ENCODE results near the gene SPDYE17.
"Not testable (repeated sequence)": the region's sequence is repeated elsewhere in the genome, so short reads cannot be mapped to it uniquely, and the experiment has no call there.

The SPDYE17 gene

DNA sequence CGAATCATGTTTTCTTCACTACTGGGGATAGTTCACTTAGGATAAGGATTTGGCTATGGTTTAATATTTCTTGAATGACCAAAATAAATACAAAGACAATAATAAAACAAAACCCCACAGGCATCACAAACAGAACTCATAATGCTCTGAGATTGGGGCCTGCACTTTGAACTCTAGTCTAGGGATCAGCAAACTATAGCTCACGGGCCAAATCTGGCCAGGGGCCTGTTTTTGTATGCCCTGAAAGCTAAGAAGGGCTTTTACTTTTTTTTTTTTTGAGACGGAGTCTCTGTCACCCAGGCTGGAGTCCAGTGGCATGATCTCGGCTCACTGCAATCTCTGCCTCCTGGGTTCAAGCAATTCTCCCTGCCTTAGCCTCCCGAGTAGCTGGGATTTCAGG, 44.9 kb upstream of the SPDYE17 start:
- H3K27me3 ChIP-seq (ENCODE audit: insufficient read depth, low read length); H4K8ac ChIP-seq (ENCODE audit: low read depth, low read length); H4K12ac ChIP-seq (ENCODE audit: low read depth, low read length); H2BK120ac ChIP-seq (ENCODE audit: insufficient read depth, low read length, poor library complexity); H3K4me3 ChIP-seq (ENCODE audit: low read depth, low read length); H3K4ac ChIP-seq (ENCODE audit: low read depth, low read length); H2AFZ ChIP-seq (ENCODE audit: insufficient read depth, low read length, poor library complexity); H3K79me2 ChIP-seq (ENCODE audit: control insufficient read depth, insufficient read depth, low read length, poor library complexity); H3K14ac ChIP-seq (ENCODE audit: low read length); H2BK12ac ChIP-seq (ENCODE audit: low read length); H3K9ac ChIP-seq (ENCODE audit: low read length); H2BK5ac ChIP-seq (ENCODE audit: low read depth, low read length, poor library complexity); DNase-seq; H3K23ac ChIP-seq (ENCODE audit: low read length); H2AK5ac ChIP-seq (ENCODE audit: low read length); H4K91ac ChIP-seq (ENCODE audit: low read depth, low read length); H3K79me1 ChIP-seq (ENCODE audit: low read length); H3K9me3 ChIP-seq (ENCODE audit: insufficient read depth, low read depth, low read length); H3K4me2 ChIP-seq (ENCODE audit: low read length); H3K4me1 ChIP-seq (ENCODE audit: control insufficient read depth in 1 of 2, insufficient read depth in 2 of 2, low read length in 2 of 2); H3K18ac ChIP-seq (ENCODE audit: low read length); H3K27ac ChIP-seq (ENCODE audit: low read depth, low read length); H3K36me3 ChIP-seq (ENCODE audit: control insufficient read depth in 1 of 2, insufficient read depth in 2 of 2, low read length in 2 of 2): not testable (repeated sequence)
- no CpG with 5 or more reads among the region's 5 CpGs for WGBS (ENCODE audit: extremely low coverage, insufficient coverage, insufficient read length)

DNA sequence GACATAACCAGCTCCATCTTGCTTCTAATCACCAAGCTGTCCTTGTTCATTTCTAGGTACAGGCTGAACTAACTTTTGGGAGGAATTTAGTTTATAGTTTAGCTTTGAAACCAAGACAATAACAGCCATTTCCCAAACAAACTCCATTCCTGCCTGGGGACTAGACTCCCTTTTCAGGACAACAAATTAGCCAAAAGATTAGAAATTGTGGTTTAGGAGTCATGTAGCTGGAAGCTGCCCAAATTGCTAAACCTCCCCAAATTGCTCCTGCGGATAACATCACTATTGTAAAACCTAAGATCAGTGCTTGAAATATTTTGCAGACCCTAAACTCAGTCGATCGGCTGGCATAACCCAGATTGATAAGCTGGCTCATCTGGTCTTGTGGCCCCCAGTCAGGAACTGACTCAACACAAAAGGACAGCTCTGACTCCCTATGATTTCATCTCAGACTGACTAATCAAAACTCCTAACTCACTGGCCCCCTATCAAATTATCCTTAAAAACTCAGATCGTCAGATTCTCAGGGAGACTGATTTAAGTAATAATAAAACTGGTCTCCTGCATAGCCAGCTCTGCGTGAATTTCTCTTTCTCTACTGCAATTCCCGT, 42.7 kb upstream of the SPDYE17 start:
- no CpG with 5 or more reads among the region's 6 CpGs for WGBS (ENCODE audit: extremely low coverage, insufficient coverage, insufficient read length)
- not testable (repeated sequence) for H3K79me2 ChIP-seq (ENCODE audit: control insufficient read depth, insufficient read depth, low read length, poor library complexity); H3K9ac ChIP-seq (ENCODE audit: low read length); H2AK5ac ChIP-seq (ENCODE audit: low read length); H3K4me2 ChIP-seq (ENCODE audit: low read length); H3K79me1 ChIP-seq (ENCODE audit: low read length); H2BK120ac ChIP-seq (ENCODE audit: insufficient read depth, low read length, poor library complexity); H3K14ac ChIP-seq (ENCODE audit: low read length); DNase-seq; H3K4me3 ChIP-seq (ENCODE audit: low read depth, low read length); H3K27me3 ChIP-seq (ENCODE audit: insufficient read depth, low read length); H3K23ac ChIP-seq (ENCODE audit: low read length); H3K9me3 ChIP-seq (ENCODE audit: insufficient read depth, low read depth, low read length); H3K18ac ChIP-seq (ENCODE audit: low read length); H2BK5ac ChIP-seq (ENCODE audit: low read depth, low read length, poor library complexity); H3K4ac ChIP-seq (ENCODE audit: low read depth, low read length); H3K4me1 ChIP-seq (ENCODE audit: control insufficient read depth in 1 of 2, insufficient read depth in 2 of 2, low read length in 2 of 2); H4K8ac ChIP-seq (ENCODE audit: low read depth, low read length); H4K12ac ChIP-seq (ENCODE audit: low read depth, low read length); H3K27ac ChIP-seq (ENCODE audit: low read depth, low read length); H4K91ac ChIP-seq (ENCODE audit: low read depth, low read length); H2AFZ ChIP-seq (ENCODE audit: insufficient read depth, low read length, poor library complexity); H2BK12ac ChIP-seq (ENCODE audit: low read length); H3K36me3 ChIP-seq (ENCODE audit: control insufficient read depth in 1 of 2, insufficient read depth in 2 of 2, low read length in 2 of 2)

DNA sequence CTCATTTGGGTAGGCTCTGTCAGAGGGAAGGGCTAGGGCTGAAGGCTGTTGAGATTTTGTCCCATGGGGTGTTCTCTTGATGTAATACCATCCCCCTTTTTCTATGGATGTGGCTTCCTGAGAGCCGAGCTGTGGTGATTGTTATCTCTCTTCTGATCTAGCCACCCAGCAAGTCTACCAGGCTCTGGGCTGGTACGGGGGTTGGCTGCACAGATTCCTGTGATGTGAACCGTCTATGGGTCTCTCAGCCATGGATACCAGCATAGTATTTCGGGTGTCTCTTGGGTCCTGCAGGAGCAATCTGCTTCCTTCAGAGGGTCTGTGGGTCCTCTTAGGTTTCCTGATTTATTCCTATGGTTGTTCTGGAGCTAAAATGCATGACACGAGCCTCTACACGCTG, 38.9 kb upstream of the SPDYE17 start:
- H3K27me3 ChIP-seq (ENCODE audit: insufficient read depth, low read length); H3K27ac ChIP-seq (ENCODE audit: low read depth, low read length); H3K14ac ChIP-seq (ENCODE audit: low read length); H2BK12ac ChIP-seq (ENCODE audit: low read length); DNase-seq; H3K4me3 ChIP-seq (ENCODE audit: low read depth, low read length); H2BK5ac ChIP-seq (ENCODE audit: low read depth, low read length, poor library complexity); H4K91ac ChIP-seq (ENCODE audit: low read depth, low read length); H4K12ac ChIP-seq (ENCODE audit: low read depth, low read length); H3K79me2 ChIP-seq (ENCODE audit: control insufficient read depth, insufficient read depth, low read length, poor library complexity); H4K8ac ChIP-seq (ENCODE audit: low read depth, low read length); H3K23ac ChIP-seq (ENCODE audit: low read length); H3K4me1 ChIP-seq (ENCODE audit: control insufficient read depth in 1 of 2, insufficient read depth in 2 of 2, low read length in 2 of 2); H3K4ac ChIP-seq (ENCODE audit: low read depth, low read length); H2AK5ac ChIP-seq (ENCODE audit: low read length); H2AFZ ChIP-seq (ENCODE audit: insufficient read depth, low read length, poor library complexity); H2BK120ac ChIP-seq (ENCODE audit: insufficient read depth, low read length, poor library complexity); H3K36me3 ChIP-seq (ENCODE audit: control insufficient read depth in 1 of 2, insufficient read depth in 2 of 2, low read length in 2 of 2); H3K18ac ChIP-seq (ENCODE audit: low read length); H3K4me2 ChIP-seq (ENCODE audit: low read length); H3K9ac ChIP-seq (ENCODE audit: low read length); H3K9me3 ChIP-seq (ENCODE audit: insufficient read depth, low read depth, low read length); H3K79me1 ChIP-seq (ENCODE audit: low read length): not testable (repeated sequence)
- no CpG with 5 or more reads among the region's 6 CpGs for WGBS (ENCODE audit: extremely low coverage, insufficient coverage, insufficient read length)

DNA sequence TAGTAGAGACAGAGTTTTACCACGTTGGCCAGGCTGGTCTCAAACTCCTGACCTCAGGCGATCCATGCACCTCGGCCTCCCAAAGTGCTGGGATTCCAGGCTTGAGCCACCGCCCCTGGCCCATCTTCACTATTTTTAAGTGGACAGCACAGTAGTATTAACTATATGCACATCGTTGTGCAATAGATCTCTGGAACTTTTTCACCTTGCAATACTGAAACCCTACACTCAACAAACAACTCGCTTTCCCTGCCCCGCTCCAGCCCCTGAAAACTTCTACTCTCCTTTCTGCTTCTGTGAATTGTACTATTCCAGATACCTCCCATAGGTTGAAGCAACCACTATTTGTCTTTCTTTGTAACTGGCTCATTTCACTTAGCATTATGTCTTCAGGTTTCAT, 33.7 kb upstream of the SPDYE17 start:
- H4K12ac ChIP-seq (ENCODE audit: low read depth, low read length); H3K23ac ChIP-seq (ENCODE audit: low read length); H4K91ac ChIP-seq (ENCODE audit: low read depth, low read length); H3K36me3 ChIP-seq (ENCODE audit: control insufficient read depth in 1 of 2, insufficient read depth in 2 of 2, low read length in 2 of 2); H3K4me2 ChIP-seq (ENCODE audit: low read length); H3K18ac ChIP-seq (ENCODE audit: low read length); H3K4me3 ChIP-seq (ENCODE audit: low read depth, low read length); H3K14ac ChIP-seq (ENCODE audit: low read length); H3K27ac ChIP-seq (ENCODE audit: low read depth, low read length); H3K27me3 ChIP-seq (ENCODE audit: insufficient read depth, low read length); H2BK120ac ChIP-seq (ENCODE audit: insufficient read depth, low read length, poor library complexity); H4K8ac ChIP-seq (ENCODE audit: low read depth, low read length); H2BK12ac ChIP-seq (ENCODE audit: low read length); H2BK5ac ChIP-seq (ENCODE audit: low read depth, low read length, poor library complexity); H3K9me3 ChIP-seq (ENCODE audit: insufficient read depth, low read depth, low read length); H3K4me1 ChIP-seq (ENCODE audit: control insufficient read depth in 1 of 2, insufficient read depth in 2 of 2, low read length in 2 of 2); H2AK5ac ChIP-seq (ENCODE audit: low read length); H3K9ac ChIP-seq (ENCODE audit: low read length); H3K79me1 ChIP-seq (ENCODE audit: low read length); H3K79me2 ChIP-seq (ENCODE audit: control insufficient read depth, insufficient read depth, low read length, poor library complexity); DNase-seq; H2AFZ ChIP-seq (ENCODE audit: insufficient read depth, low read length, poor library complexity); H3K4ac ChIP-seq (ENCODE audit: low read depth, low read length): not testable (repeated sequence)
- WGBS (ENCODE audit: extremely low coverage, insufficient coverage, insufficient read length), result no CpG with 5 or more reads among the region's 7 CpGs

Measured in trophoblast cell (in vitro differentiated cells and primary cell).